Measurements from ENCODE around the gene H1-8.

Gene H1-8

GRCh38 chr3:129518038-129518561, 24.9 kb upstream of the H1-8 start:
- TF ChIP-seq, protein P1, sequence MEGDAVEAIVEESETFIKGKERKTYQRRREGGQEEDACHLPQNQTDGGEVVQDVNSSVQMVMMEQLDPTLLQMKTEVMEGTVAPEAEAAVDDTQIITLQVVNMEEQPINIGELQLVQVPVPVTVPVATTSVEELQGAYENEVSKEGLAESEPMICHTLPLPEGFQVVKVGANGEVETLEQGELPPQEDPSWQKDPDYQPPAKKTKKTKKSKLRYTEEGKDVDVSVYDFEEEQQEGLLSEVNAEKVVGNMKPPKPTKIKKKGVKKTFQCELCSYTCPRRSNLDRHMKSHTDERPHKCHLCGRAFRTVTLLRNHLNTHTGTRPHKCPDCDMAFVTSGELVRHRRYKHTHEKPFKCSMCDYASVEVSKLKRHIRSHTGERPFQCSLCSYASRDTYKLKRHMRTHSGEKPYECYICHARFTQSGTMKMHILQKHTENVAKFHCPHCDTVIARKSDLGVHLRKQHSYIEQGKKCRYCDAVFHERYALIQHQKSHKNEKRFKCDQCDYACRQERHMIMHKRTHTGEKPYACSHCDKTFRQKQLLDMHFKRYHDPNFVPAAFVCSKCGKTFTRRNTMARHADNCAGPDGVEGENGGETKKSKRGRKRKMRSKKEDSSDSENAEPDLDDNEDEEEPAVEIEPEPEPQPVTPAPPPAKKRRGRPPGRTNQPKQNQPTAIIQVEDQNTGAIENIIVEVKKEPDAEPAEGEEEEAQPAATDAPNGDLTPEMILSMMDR (conservative IDR thresholded peaks at IDR 0.05; ENCODE audit: control insufficient read depth, insufficient read depth, low read depth, low read length), result no peak
- DNase-seq (ENCODE audit: low read depth), result no peak

GRCh38 chr3:129518581-129518980, 24.4 kb upstream of the H1-8 start:
- H3K4me3 ChIP-seq (ENCODE audit: control insufficient read depth, low read depth, low read length), result no peak overlapping the region
- TF ChIP-seq, protein P1 (conservative IDR thresholded peaks at IDR 0.05; ENCODE audit: control insufficient read depth, insufficient read depth, low read depth, low read length), result no peak
- DNase-seq (ENCODE audit: low read depth), result no peak

More at GRCh38 chr3:129518038-129518561, 24.9 kb upstream of the H1-8 start:
- no peak overlapping the region for H3K4me3 ChIP-seq (ENCODE audit: control insufficient read depth, low read depth, low read length)

GRCh38 chr3:129519449-129519848, 23.5 kb upstream of the H1-8 start:
- TF ChIP-seq, protein P1 (conservative IDR thresholded peaks at IDR 0.05; ENCODE audit: control insufficient read depth, insufficient read depth, low read depth, low read length), result no peak
- no peak overlapping the region for H3K4me3 ChIP-seq (ENCODE audit: control insufficient read depth, low read depth, low read length)
- DNase-seq (ENCODE audit: low read depth), result no peak

- H3K4me3 ChIP-seq (ENCODE audit: control insufficient read depth, low read depth, low read length), result no peak overlapping the region
- TF ChIP-seq, protein P1 (conservative IDR thresholded peaks at IDR 0.05; ENCODE audit: control insufficient read depth, insufficient read depth, low read depth, low read length), result no peak
Measured at GRCh38 chr3:129519896-129520715, 22.9 kb upstream of the H1-8 start.

GRCh38 chr3:129520960-129521359, 22.0 kb upstream of the H1-8 start:
- no peak overlapping the region for H3K4me3 ChIP-seq (ENCODE audit: control insufficient read depth, low read depth, low read length)
- DNase-seq (ENCODE audit: low read depth), result no peak
- TF ChIP-seq, protein P1 (conservative IDR thresholded peaks at IDR 0.05; ENCODE audit: control insufficient read depth, insufficient read depth, low read depth, low read length), result no peak

More at GRCh38 chr3:129519896-129520715, 22.9 kb upstream of the H1-8 start:
- no peak for DNase-seq (ENCODE audit: low read depth)

DNA sequence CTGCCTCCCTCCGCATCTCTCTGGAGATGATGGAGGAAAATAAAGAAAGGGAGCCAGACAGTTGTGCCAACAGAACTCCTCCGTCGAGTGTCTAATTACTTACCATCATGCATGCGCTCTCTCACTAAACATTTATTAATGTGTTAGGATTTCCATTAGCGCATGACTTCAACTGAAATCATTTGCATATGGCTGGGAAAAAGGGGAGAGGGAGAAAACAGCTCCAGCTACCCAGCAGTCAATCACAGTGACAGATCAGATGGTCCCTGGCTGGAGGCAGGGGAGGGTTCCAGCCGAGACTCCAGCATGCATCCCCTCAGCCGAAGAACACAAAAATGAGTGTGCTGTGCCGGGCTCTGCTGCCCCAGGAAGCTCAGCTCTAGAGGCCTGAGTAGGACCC, 21.4 kb upstream of the H1-8 start:
- DNase-seq (ENCODE audit: low read depth), result no peak
- TF ChIP-seq, protein P1 (conservative IDR thresholded peaks at IDR 0.05; ENCODE audit: control insufficient read depth, insufficient read depth, low read depth, low read length), result no peak
- H3K4me3 ChIP-seq (ENCODE audit: control insufficient read depth, low read depth, low read length), result no peak overlapping the region
